Spinal cord (tissue), 10 donors: ENCODE data around the gene TFF3. TPM values are rescaled to one million over a fixed set of nuclear protein-coding genes. Genes with fewer than 3 reads are reported as not detected.

Experiments used
- DNase-seq, 6 donors: peaks; one replicate each; pipeline versions ENCODE4 v3.0.0 to v3.0.0-alpha.2; 2013 to 2015; ENCODE audit warnings: low spot score in 6 of 6, low read depth in 4 of 6
- H3K27ac ChIP-seq: one replicate; pipeline ENCODE4 v1.5.1; 2013; ENCODE audit warnings: low read depth, low read length, control low read depth
- H3K27me3 ChIP-seq: one replicate; pipeline ENCODE4 v1.6.1; 2013; ENCODE audit warnings: low read length; ENCODE audit not compliant: control insufficient read depth, insufficient read depth
- H3K36me3 ChIP-seq: one replicate; pipeline ENCODE4 v1.6.1; 2013; ENCODE audit warnings: low read length; ENCODE audit not compliant: control insufficient read depth, insufficient read depth
- H3K4me1 ChIP-seq: one replicate; pipeline ENCODE4 v1.6.1; 2013; ENCODE audit warnings: low read length; ENCODE audit not compliant: control insufficient read depth, insufficient read depth
- H3K4me3 ChIP-seq: one replicate; pipeline ENCODE4 v1.5.1; 2013; ENCODE audit warnings: low read depth, low read length, control low read depth
- H3K9me3 ChIP-seq: one replicate; pipeline ENCODE4 v1.6.1; 2013; ENCODE audit warnings: low read length; ENCODE audit not compliant: control insufficient read depth, insufficient read depth
- WGBS: methylation state at CpG from one replicate; pipeline ENCODE4 v1.1.5; 2013; ENCODE audit warnings: missing lambda C conversion rate; ENCODE audit not compliant: insufficient coverage; 5-methylcytosine and 5-hydroxymethylcytosine counted together
- polyA plus RNA-seq, 2 donors: library from polyadenylated mRNA; unstranded; fragments of 120-200 nt; gene quantifications; one replicate each; pipeline ENCODE4 v1.2.1, GENCODE V29; 2013; ENCODE audit not compliant: insufficient read length in 2 of 2
- total RNA-seq, 2 donors: library from RNA; depleted of rRNA in 1 of 2; stranded (reverse); fragments of 120-200 nt in 1 of 2; fragments of >200 nt in 1 of 2; gene quantifications; one replicate each; pipeline versions ENCODE4 v1.2.3 to v1.2.4, GENCODE V29; 2013 to 2014
- donor health status: healthy.

The TFF3 gene
- total and polyA plus RNA-seq, 4 donors = 2.0 to 8.3 (median 2.3) TPM

DNA sequence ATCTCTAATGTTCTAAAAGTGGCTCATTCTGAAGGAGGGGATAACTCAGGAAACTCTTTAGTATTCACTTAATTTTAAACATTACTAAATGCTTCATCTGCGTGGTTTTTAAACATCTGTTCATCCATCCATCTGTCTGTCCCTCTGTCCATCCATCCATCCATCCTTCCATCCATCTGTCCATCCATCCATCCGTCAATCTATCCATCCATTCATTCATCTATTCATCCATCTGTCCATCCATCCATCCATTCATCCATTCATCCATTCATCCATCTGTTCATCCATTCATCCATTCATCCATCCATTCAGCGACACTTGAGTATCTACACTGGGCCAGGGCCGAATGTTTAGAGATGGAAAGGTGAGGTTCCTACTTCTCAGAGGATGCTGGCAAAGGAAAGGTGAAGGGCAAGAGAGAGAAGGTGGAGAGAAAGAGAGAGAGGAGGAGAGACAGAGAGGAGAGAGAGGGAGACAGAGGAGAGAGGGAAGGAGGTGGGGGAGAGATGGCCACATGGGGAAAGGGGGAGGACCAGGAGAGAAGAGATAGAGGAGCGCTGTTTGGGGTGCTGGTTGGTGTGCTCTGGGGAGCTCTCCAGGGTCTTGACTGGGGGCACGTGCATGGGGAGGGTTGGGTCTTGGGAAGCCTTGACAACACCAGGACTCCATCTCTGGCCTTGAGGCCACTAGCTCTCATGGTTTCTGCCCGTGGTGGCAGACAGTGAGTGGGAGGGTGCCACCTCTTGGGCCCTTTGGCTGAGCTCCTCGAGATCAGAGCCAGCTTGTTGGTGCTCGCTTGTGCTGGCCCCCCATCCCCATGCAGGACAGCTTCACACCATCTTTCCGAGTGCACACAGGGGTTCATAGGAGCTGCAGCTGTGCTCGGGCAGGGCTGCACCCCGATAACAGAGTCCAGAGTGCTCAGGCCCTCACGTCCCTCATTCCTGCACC is 50.7 kb downstream of the TFF3 start:
- Histone ChIP-seq H3K4me3 (no peak overlapping the region), H3K27ac (no peak overlapping the region), H3K36me3 (peaks cover 6% of the 10 kb centered on the region), H3K4me1 (peaks cover 52% of the 10 kb centered on the region), H3K9me3 (no peaks in the 10 kb centered on the region), H3K27me3 (no peaks in the 10 kb centered on the region)
- DNase-seq = no peak
- 78% methylated on average over 12 of the region's 13 CpGs for WGBS

DNA sequence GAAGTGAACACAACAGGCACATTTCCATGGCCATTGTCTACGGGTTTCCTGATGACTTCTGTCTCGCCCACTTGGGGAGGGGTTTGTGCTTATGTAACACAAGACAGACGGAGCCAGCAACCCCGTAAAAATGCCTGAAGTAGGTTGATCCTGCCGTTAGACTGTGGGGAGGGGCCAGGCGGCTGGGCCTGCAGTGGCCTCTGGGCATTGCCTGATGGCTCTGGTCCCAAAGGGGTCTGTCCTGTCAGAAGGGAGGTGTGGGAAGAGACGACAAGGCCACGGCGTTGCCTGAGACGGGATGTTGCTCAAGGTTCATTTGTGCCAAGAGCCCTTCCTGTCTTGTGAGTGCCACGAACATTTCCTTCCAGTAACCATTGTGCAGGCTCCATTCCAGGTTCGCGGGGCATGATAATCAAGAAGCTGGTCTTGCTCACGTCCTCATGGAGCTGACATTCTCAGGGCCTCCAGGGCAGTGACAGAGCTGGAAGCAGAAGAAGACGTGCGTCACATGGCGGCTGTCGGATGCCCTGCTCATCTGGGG is 51.5 kb downstream of the TFF3 start:
- Histone ChIP-seq H3K36me3 (peaks cover 6% of the 10 kb centered on the region), H3K4me1 (peaks cover 52% of the 10 kb centered on the region), H3K27ac (no peak overlapping the region), H3K4me3 (no peak overlapping the region), H3K9me3 (no peaks in the 10 kb centered on the region), H3K27me3 (no peaks in the 10 kb centered on the region)
- 71% methylated on average over 17 of the region's 18 CpGs for WGBS
- DNase-seq = no peak

DNA sequence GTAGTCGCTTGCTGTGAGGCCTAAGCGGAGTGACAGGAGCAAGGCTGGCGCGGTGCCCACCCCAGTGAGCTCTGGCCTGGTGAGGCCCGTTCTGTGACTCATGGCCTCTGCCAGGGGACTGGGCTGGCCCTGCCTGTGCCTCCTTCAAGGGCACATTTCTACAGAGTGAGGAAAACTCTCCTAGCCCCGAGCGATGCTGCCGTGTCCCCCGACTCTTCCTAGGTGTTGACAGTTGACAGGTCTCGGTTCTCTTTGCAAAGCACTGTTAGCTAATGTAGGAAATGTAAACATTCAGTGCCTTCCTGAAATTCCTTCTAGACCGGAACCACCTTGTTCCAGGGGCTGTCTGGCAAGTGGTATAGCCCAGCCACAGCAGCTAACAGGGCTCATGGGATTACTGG is 52.4 kb downstream of the TFF3 start:
- peaks cover 48% of the 10 kb centered on the region for H3K4me1 ChIP-seq
- WGBS = 79% methylated on average over 11 of the region's 11 CpGs
- H3K27me3 ChIP-seq = no peaks in the 10 kb centered on the region
- no peaks in the 10 kb centered on the region for H3K9me3 ChIP-seq
- H3K36me3 ChIP-seq = peaks cover 6% of the 10 kb centered on the region
- no peak overlapping the region for H3K4me3 ChIP-seq
- no peak for DNase-seq
- H3K27ac ChIP-seq = no peak overlapping the region

DNA sequence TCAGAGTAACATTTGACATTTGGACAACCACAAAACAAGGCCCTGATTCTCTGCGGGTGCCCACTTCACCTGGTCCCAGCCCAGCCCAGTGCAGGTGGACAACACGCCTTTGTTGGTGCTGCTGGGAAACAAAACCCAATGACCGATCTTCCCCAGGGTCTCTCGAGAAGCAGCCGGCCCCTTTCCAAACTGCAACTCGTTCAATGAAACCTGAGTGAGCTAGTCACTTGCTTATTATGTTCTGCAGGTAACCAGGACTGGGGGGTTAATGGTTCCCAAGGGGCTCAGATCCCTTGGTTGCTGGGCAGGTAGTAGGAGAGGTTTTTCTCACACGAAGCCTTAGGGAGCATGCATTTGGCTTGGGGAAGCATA is 53.4 kb downstream of the TFF3 start:
- H3K9me3 ChIP-seq = no peaks in the 10 kb centered on the region
- WGBS = 63% methylated on average over 7 of the region's 7 CpGs
- DNase-seq = no peak
- H3K4me3 ChIP-seq = no peak overlapping the region
- H3K27me3 ChIP-seq = no peaks in the 10 kb centered on the region
- peaks cover 54% of the 10 kb centered on the region for H3K4me1 ChIP-seq
- peaks cover 6% of the 10 kb centered on the region for H3K36me3 ChIP-seq
- H3K27ac ChIP-seq = no peak overlapping the region

Other genes starting within 250 kb of the TFF3 start
- under 1 TPM in 1 of 2 donors, not detected in 1; 0.11 TPM for gene UMODL1, start 244.1 kb downstream of the TFF3 start, total RNA-seq
- under 1 TPM; 0.17 to 0.21 TPM for gene UMODL1, start 244.1 kb downstream of the TFF3 start, polyA plus RNA-seq
- gene ABCG1, start 96.3 kb downstream of the TFF3 start, total RNA-seq = 10 to 100 TPM; 22.5 to 23.4 TPM
- gene ABCG1, start 96.3 kb downstream of the TFF3 start, polyA plus RNA-seq = 10 to 100 TPM; 16.0 to 16.1 TPM
- gene TFF2, start 35.6 kb upstream of the TFF3 start, total RNA-seq = not detected
- gene TFF2, start 35.6 kb upstream of the TFF3 start, polyA plus RNA-seq = not detected
- gene TFF1, start 51.1 kb upstream of the TFF3 start, total RNA-seq = not detected
- not detected for gene TFF1, start 51.1 kb upstream of the TFF3 start, polyA plus RNA-seq
- gene TMPRSS3, start 80.6 kb upstream of the TFF3 start, total RNA-seq = under 1 TPM in 1 of 2 donors, not detected in 1; 0.11 TPM
- gene TMPRSS3, start 80.6 kb upstream of the TFF3 start, polyA plus RNA-seq = under 1 TPM; 0.08 to 0.44 TPM
- under 1 TPM in 1 of 2 donors, not detected in 1; 0.06 TPM for gene UBASH3A, start 88.5 kb upstream of the TFF3 start, total RNA-seq
- gene UBASH3A, start 88.5 kb upstream of the TFF3 start, polyA plus RNA-seq = not detected
- 10 to 100 TPM in 1 of 2 donors, 1 to 10 TPM in 1; 3.7 to 14.3 TPM for gene RSPH1, start 180.8 kb upstream of the TFF3 start, total RNA-seq
- 10 to 100 TPM; 24.8 to 37.5 TPM for gene RSPH1, start 180.8 kb upstream of the TFF3 start, polyA plus RNA-seq
- 10 to 100 TPM in 1 of 2 donors, 1 to 10 TPM in 1; 8.4 to 16.6 TPM for gene SLC37A1, start 198.4 kb upstream of the TFF3 start, total RNA-seq
- 10 to 100 TPM; 28.4 to 32.3 TPM for gene SLC37A1, start 198.4 kb upstream of the TFF3 start, polyA plus RNA-seq